22Rv1 (cell line): ENCODE measurements around the gene TET3.

Source experiments
- CTCF ChIP-seq: fragments of 450-650 bp; IDR thresholded peaks from 2 replicates; pipeline ENCODE4 v1.5.1; 2017; ENCODE audit warnings: mild to moderate bottlenecking
- ZFX ChIP-seq: fragments of 450-650 bp; IDR thresholded peaks from 2 replicates; pipeline ENCODE4 v1.6.1; 2017; ENCODE audit warnings: antibody characterized with exemption, borderline replicate concordance

GRCh38 chr2:73979021-73979420, 5.7 kb upstream of the TET3 start:
- no peak for TF ChIP-seq CTCF
- no peak for TF ChIP-seq ZFX
